ENCODE results near the gene MSX2. TPM values are rescaled to one million over a fixed set of nuclear protein-coding genes. Genes with fewer than 3 reads are reported as not detected.

Gene MSX2
- total RNA-seq, 1 experiment from 2014 or later: not detected

GRCh38 chr5:174731214-174732035, 7.0 kb downstream of the MSX2 start:
- POLR2A ChIA-PET (ENCODE audit: low non-redundant PET): no interaction called here
- Histone ChIP-seq H3K27me3 (replicated peaks; ENCODE audit: insufficient read depth, low read depth, low read length, poor library complexity) (peaks cover 99% of the 10 kb centered on the region), H3K27ac (ENCODE audit: low read depth, low read length, poor library complexity, severe bottlenecking) (no peak overlapping the region), H3K4me1 (ENCODE audit: insufficient read depth, low read length, poor library complexity, severe bottlenecking) (no peaks in the 10 kb centered on the region), H3K4me3 (ENCODE audit: low read depth, low read length, poor library complexity, severe bottlenecking) (no peak overlapping the region), H3K9me3 (ENCODE audit: low read depth, low read length, poor library complexity, severe bottlenecking) (no peaks in the 10 kb centered on the region), H3K36me3 (ENCODE audit: insufficient read depth, low read length, poor library complexity, severe bottlenecking) (no peaks in the 10 kb centered on the region)
- CTCF ChIA-PET: interaction anchor here (0.5 kb wide), 1 partner anchor 34 kb away, joined by 3 read pairs; no protein-coding TSS in a partner anchor
- DNase-seq (ENCODE audit: low spot score): no peak
- intact Hi-C loops (cut with micrococcal nuclease; ENCODE audit: unreplicated experiment): no loop called here
- peak; percentile 82 for TF ChIP-seq EZH2 (IDR thresholded peaks at IDR 0.05; ENCODE audit: borderline replicate concordance, low read depth, low read length, poor library complexity, severe bottlenecking)
- no peak for TF ChIP-seq CTCF (conservative IDR thresholded peaks at IDR 0.05; ENCODE audit: low read depth, low read length)
- no TSS peak for BruUV-seq (replicated peaks)

DNA sequence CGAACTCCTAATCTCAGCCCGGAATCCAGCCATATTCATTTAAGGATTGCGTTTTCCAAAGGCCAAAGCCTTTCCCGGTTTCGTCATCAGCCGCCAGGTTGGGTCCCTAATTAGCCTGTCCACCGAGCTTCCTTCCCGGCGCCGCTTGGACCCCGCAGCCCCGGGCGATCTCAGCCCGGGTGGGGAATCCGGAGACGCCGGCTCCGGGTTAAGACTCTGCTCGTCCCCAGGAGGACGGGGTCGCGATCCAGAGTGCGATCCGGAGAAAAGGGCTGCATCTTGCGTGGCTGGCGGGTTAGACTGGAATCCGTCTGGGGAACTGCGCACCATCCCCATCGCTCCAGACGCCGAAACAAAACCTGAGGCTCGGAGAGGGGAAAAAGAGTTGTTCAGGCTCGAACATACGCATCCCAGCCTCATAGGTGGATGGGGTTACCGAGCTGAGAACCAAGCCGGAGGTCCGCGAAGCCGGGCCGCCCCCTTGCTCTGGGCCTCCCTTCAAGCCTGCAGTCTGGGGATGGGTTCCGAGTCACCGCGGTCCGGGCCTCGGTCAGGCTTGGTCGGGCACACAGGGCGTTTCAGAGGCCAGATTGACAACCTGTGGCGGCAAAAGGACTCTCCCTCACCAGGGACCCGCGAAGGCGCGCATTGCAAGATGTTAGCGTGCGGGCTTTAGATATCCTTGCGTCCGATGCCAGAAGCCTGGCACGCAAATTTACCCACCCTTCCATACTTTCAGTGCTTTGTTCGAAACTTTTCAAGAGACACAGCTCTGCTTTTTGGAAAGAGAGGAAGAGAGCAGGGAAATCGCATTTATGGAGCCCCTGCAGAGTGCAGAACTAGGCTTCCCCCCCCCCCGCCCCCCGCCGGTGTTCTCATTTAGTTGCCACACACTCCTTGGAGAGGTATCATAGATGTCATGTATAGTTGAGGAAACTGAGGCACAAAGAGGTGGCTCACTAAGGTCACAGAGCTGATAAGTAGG, 7.9 kb downstream of the MSX2 start:
- POLR2A ChIA-PET (ENCODE audit: low non-redundant PET): no interaction called here

More for the DNA sequence above, 7.9 kb downstream of the MSX2 start:
- no peaks in the 10 kb centered on the region for H3K4me1 ChIP-seq (ENCODE audit: insufficient read depth, low read length, poor library complexity, severe bottlenecking)
- CTCF ChIA-PET: interaction anchor here (0.5 kb wide), 1 partner anchor 35 kb away, joined by 3 read pairs; no protein-coding TSS in a partner anchor
- H3K36me3 ChIP-seq (ENCODE audit: insufficient read depth, low read length, poor library complexity, severe bottlenecking): no peaks in the 10 kb centered on the region
- BruUV-seq (replicated peaks): no TSS peak
- no peaks in the 10 kb centered on the region for H3K9me3 ChIP-seq (ENCODE audit: low read depth, low read length, poor library complexity, severe bottlenecking)
- intact Hi-C loops (cut with micrococcal nuclease; ENCODE audit: unreplicated experiment): no loop called here
- no peak for DNase-seq (ENCODE audit: low spot score)
- peak; percentile 61 for TF ChIP-seq EZH2 (IDR thresholded peaks at IDR 0.05; ENCODE audit: borderline replicate concordance, low read depth, low read length, poor library complexity, severe bottlenecking)
- no peak for TF ChIP-seq CTCF (conservative IDR thresholded peaks at IDR 0.05; ENCODE audit: low read depth, low read length)
- H3K27me3 ChIP-seq (replicated peaks; ENCODE audit: insufficient read depth, low read depth, low read length, poor library complexity): peaks cover 100% of the 10 kb centered on the region
- H3K27ac ChIP-seq (ENCODE audit: low read depth, low read length, poor library complexity, severe bottlenecking): no peak overlapping the region
- H3K4me3 ChIP-seq (ENCODE audit: low read depth, low read length, poor library complexity, severe bottlenecking): no peak overlapping the region

All from A673 (cell line).